T-helper 1 cell treated with Interleukin-12 subunit alpha and Interleukin-12 subunit beta and Interleukin-4 antibody, amounts not matched to agents 30 ng/mL and 1 ng/mL, for 36 hours (primary cell): ENCODE results near the gene ODAD4. TPM values are rescaled to one million over a fixed set of nuclear protein-coding genes. Genes with fewer than 3 reads are reported as not detected.

Source experiments
- intact Hi-C: fragments of 100-400 bp; cut with micrococcal nuclease; formaldehyde crosslinking; loops from one replicate; pipeline ENCODE4 v1.15.1; 2024
- total RNA-seq: library from RNA; stranded (reverse); gene quantifications from 2 replicates; pipeline ENCODE4 v1.2.3, GENCODE V29; 2022

The ODAD4 gene
- total RNA-seq, 1 donor from 2014 or later = 0.47 TPM

DNA sequence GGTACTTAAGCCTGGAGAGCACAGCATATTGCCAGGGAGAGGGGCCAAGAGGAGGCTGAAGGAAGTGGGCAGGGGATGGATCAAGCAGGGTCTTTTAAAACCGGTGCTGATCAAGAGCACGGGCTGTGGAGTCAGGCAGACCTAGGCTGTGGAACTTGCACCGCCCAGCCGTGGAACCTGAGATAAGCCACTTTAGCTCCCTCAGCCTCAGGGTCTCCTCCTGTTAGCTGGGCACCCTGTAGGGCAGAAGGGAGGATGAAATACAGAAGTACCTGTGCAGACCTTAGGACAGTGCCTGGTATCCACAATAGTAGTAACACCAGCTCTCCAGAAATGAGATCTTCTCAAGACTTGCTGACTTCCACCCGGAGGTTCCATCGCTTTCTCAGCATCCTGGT, 9.3 kb downstream of the ODAD4 start:
- intact Hi-C loops = no loop called here

GRCh38 chr17:41941168-41941567, 10.8 kb downstream of the ODAD4 start:
- intact Hi-C loops = no loop called here

DNA sequence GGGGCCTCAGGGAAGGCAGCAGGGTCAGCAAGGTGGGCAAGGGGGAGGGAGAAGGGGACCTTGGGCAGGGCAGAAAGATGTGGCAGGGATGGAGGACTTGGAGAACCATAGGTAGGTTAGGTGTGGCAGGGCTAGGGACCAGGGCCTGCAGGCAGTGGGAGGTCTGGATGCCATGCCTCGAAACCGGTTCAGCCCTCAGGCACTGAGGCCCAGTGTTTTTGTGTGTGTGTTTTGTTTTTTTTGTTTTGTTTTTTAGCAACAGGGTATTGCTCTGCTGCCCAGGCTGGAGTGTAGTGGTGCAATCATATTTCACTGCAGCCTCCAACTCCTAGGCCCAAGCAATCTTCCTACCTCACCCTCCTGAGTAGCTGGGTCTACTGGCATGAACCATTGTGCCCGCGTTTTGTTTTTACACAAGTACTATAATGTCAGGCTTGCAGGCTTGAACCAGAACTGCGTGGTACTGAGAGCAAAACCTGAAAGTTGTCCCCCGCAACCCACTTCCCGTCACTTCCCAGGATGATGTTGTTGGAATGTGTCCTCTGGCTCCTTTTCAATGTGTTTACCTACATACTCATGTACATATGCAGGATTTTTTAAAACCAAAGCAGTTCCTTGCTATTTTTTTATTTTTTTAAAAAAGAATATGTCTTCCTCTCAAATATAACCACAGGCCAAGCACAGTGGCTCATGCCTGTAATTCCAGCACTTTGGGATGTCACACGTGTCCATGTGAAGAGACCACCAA, 12.4 kb downstream of the ODAD4 start:
- intact Hi-C loops = no loop called here

DNA sequence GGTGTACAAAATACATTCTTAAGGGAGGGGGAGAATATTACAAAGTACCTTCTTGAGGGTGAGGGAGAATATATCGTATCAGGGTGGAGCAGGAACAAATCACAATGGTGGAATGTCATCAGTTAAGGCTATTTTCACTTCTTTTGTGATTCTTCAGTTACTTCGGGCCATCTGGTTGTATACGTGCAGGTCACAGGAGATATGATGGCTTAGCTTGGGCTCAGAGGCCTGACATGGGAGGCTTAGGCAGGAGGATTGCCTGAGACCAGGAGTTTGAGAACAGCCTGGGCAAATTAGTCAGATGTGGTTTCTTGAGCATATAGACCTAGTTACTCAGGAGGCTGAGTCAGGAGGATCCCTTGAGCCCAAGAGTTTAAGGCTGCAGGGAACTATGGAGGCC, 13.1 kb downstream of the ODAD4 start:
- intact Hi-C loops = no loop called here

DNA sequence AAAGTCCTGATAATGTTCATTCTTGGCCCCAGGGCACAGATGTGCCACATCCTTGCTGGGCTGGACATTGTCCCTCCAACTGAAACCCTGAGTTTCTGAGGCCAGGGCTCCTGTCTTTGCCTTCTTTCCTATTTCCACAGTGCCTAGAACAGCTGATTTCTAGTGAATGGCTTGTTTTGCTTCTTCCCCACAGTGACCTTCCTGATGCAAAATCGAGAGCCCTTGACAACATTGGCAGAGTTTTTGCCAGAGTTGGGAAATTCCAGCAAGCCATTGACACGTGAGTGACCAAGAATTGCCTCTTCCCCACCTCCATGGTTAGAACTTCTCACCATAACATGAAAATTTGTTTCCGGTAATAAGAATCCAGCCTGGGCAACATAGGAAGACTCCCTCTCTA, 14.5 kb downstream of the ODAD4 start:
- intact Hi-C loops = no loop called here

GRCh38 chr17:41948762-41949460, 18.5 kb downstream of the ODAD4 start:
- intact Hi-C loops = no loop called here

DNA sequence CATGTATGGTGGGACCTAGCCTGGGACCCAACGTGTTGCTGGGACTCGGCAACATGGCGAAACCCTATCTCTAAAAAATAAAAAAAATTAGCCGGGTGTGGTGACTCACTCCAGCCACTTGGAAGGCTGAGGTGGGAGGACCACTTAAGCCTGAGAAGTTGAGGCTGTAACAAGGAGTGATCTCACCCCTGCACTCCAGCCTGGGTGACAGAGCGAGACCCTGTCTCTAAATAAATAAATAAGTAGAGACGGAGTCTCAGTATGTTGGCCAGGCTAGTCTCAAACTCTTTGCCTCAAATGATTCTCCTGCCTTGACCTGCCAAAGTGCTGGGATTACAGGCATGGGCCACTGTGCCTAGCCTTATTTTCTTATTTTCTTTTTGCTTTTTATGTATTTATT, 26.1 kb downstream of the ODAD4 start:
- intact Hi-C loops = no loop called here

GRCh38 chr17:41957031-41957868, 26.8 kb downstream of the ODAD4 start:
- intact Hi-C loops = no loop called here

GRCh38 chr17:41957869-41958439, 27.5 kb downstream of the ODAD4 start:
- intact Hi-C loops = no loop called here

GRCh38 chr17:41959030-41959335, 28.6 kb downstream of the ODAD4 start:
- intact Hi-C loops = no loop called here

DNA sequence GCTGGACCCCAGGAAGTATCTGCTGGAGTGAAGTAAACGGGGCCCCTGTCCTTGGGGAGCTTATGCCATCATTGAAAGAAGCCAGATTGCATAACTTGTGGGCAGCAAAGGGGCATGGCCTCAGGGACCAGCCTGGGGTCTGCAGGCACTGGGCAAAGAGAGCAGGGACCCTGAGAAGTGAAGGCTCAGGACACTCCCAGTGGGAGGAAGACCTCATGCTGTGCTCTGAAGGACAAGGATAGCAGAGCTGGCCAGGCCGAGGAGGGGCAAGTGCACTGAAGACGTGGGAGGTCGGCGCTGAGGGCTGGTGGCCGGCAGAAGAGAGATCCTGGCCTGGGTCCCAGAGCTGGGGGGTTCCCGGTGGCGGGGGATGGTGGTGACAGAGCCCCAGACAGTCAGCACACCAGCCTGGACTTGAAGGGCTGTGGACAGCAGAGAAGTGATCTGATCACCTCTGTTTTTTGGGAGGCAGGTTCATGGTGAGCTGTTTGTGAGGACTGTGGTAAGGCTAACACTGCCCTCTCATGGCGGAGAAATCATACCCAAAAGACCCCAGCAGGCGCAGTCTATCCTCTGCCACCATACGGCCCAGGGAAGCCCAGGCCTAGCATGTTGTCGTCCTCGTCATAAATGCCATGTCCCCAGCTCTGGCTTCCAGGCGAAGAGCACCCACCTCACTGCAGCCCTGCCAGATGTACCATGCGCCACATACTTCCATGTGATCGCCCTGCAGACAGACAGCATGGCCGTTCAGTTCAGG, 29.1 kb downstream of the ODAD4 start:
- intact Hi-C loops = no loop called here

DNA sequence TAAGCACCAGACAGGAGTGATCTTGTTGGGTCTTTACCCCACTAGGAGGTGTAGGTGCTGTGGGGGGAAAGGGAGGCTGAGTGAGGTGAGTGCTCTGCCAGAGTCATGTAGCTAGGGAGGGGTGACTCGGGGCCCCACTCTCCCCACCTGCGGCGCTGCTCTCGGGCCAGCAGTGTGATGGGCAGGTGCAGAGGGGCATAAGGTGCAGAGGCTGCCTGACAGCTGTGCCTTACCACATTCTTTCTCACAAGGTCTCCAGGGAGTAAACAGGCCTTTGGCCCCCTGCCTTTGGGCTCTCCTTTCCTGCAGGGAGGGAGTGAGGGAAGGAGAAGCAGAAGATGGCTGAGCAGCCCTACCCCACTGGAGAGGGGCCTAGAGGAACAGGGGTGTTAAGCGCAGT, 31.7 kb downstream of the ODAD4 start:
- intact Hi-C loops = no loop called here

DNA sequence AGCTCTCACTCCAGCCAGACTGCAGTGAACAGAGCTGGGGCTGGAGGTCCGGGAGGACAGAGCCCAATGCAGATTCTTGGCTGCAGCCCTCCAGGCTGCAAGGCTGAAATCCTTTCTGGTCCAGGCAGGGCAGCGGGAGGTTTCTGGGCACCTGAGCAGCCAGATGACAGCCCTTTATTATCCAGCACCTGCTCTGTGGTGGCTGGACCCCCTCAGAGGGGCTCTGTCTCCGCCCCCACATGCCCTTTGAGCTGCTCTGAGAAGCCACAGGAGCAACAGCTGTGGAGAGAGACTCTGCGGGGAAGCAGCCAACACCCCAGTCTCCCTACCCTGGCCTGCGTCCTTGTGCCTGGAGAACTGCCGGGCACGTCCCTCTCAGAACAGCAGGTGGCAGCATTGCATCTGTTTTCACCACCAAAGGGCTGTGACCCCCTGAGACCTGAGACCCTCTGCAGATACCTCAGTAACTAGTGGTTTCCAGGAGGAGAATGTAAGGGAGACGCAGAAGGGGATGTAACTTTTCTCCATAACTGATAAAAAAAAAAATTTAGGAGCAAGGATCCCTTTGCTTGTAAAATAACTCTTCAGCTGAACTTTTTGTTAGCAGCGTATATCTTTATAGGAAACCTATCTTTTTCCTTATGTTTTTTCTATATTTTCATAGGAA, 32.5 kb downstream of the ODAD4 start:
- intact Hi-C loops = loop anchor here (1.0 kb wide), 1 partner anchor 153 kb away; no protein-coding TSS in a partner anchor

- intact Hi-C loops = loop anchor here (1.0 to 5.0 kb wide), 9 partner anchors 36 to 421 kb away; partner anchors contain the start of genes DNAJC7, KCNH4, KLHL11 and ODAD4
Measured at GRCh38 chr17:41965694-41966462, 35.5 kb downstream of the ODAD4 start.

- intact Hi-C loops = loop anchor here (1.0 to 5.0 kb wide), 9 partner anchors 36 to 421 kb away; partner anchors contain the start of genes DNAJC7, KCNH4, KLHL11 and ODAD4
Measured at GRCh38 chr17:41966463-41967140, 36.2 kb downstream of the ODAD4 start, which contains the start of gene CNP. CNP (plus strand) TSS chr17:41966795; CDS start chr17:41966885, 90 bp downstream.

DNA sequence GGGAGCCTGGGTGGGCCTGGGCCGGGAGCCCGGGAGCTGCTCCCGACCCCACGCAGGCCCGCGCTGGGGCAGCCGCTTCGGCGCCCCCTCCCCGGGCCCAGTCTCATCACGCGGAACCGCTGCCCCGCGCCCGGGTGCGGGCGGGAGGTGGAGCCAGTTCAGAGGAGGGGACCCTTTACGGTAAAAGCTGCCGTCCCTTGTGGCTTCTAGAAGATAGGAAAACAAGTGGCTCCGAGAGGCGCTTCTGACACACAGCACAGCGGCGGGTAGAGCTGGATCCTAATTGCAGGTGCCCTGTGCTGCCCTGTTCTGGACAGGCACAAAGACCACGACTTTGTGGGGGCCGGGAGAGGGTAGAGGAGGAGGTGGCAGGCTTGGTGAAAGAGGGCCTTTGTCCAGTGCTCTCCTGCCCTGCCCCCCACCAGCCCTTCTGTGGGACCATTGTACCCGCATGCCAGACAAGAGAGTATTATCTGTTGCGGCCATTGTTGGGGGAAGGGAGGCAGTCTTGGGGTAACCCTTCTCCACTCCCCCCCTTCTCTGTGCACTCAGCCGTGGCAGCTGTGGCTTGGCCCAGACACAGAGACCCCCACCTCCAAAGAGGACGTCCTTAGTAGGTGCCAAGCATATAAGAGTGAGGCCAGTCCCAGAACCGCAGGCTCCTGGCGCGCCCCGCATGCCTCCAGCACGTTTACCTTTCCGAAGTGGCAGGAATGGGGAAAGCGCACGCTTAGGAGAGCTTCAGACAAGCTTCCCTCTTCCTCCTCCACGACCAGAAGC, 36.9 kb downstream of the ODAD4 start:
- intact Hi-C loops = loop anchor here (2.0 to 5.0 kb wide), 3 partner anchors 100 to 420 kb away; partner anchors contain the start of gene STAT3

GRCh38 chr17:41967921-41968578, 37.6 kb downstream of the ODAD4 start:
- intact Hi-C loops = loop anchor here (2.0 to 5.0 kb wide), 3 partner anchors 99 to 419 kb away; partner anchors contain the start of gene STAT3
